KMS-11 (cell line): Measurements from ENCODE around the gene LAPTM5.

Experiments used
- H2AFZ ChIP-seq: fragments of 200-600 bp; sonication (generic); 2 replicates; pipeline ENCODE4 v1.6.1; 2016; ENCODE audit warnings: antibody characterized with exemption, mixed run types, low read depth
- H3K27ac ChIP-seq: fragments of 200-600 bp; sonication (generic); 2 replicates; pipeline ENCODE4 v1.6.1; 2016; ENCODE audit warnings: mild to moderate bottlenecking, mixed run types
- H3K27me3 ChIP-seq: fragments of 200-600 bp; sonication (generic); 2 replicates; pipeline ENCODE4 v1.6.1; 2017; ENCODE audit warnings: mild to moderate bottlenecking, low read depth, mixed run types, moderate library complexity; ENCODE audit not compliant: insufficient read depth
- H3K36me3 ChIP-seq: fragments of 200-600 bp; sonication (generic); 2 replicates; pipeline ENCODE4 v1.6.1; 2017; ENCODE audit warnings: mild to moderate bottlenecking, mixed run types; ENCODE audit not compliant: insufficient read depth
- H3K4me1 ChIP-seq: fragments of 200-600 bp; sonication (generic); 2 replicates; pipeline ENCODE4 v1.6.1; 2016; ENCODE audit warnings: mild to moderate bottlenecking, low read depth, mixed run types; ENCODE audit not compliant: poor library complexity, severe bottlenecking
- H3K4me2 ChIP-seq: fragments of 200-600 bp; sonication (generic); 2 replicates; pipeline ENCODE4 v1.7.0; 2016; ENCODE audit warnings: mild to moderate bottlenecking, mixed run types
- H3K4me3 ChIP-seq: fragments of 200-600 bp; sonication (generic); IDR thresholded peaks from 2 replicates; pipeline ENCODE4 v1.6.1; 2017; ENCODE audit warnings: low read depth, low read length, mixed read lengths; ENCODE audit not compliant: insufficient read depth
- H3K79me2 ChIP-seq: fragments of 200-600 bp; sonication (generic); 2 replicates; pipeline ENCODE4 v1.6.1; 2016; ENCODE audit warnings: low read depth, mixed run types; ENCODE audit not compliant: insufficient read depth
- H3K9ac ChIP-seq: fragments of 200-600 bp; sonication (generic); 2 replicates; pipeline ENCODE4 v1.6.1; 2016; ENCODE audit warnings: mild to moderate bottlenecking, mixed run types
- H4K20me1 ChIP-seq: fragments of 200-600 bp; sonication (generic); 2 replicates; pipeline ENCODE4 v1.6.1; 2016; ENCODE audit warnings: mild to moderate bottlenecking, mixed run types; ENCODE audit not compliant: insufficient read depth
- TF ChIP-seq, protein P1 (sequence below): fragments of 200-600 bp; sonication (generic); conservative IDR thresholded peaks from 2 replicates; pipeline ENCODE4 v1.6.1; 2017; ENCODE audit warnings: low read depth, mild to moderate bottlenecking, antibody characterized with exemption, low read length, moderate library complexity, mixed read lengths

Gene LAPTM5

DNA sequence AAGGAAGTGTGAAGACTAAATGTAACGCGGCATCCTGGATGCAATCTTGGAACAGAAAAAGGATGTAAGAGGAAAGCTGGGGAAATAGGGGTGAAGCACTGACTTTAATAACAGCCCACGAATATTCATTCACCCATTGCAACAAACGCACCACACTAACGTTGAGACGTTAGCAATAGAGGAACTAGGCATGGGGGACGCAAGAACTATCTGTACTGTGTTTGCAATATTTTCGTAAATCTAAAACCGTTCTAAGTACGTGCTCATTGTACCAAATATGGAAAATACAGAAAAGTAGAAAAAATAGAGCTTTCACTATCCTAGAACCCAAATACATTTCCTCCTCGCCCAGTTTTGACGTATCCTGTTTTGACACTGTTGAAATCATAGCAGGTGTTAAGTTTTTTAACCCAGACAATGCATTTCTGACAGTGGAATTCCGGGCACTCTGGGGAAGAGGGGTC, 3.9 kb downstream of the LAPTM5 start:
- H3K27ac ChIP-seq = no peak overlapping the region
- H3K4me3 ChIP-seq = no peak overlapping the region
- TF ChIP-seq, protein P1, sequence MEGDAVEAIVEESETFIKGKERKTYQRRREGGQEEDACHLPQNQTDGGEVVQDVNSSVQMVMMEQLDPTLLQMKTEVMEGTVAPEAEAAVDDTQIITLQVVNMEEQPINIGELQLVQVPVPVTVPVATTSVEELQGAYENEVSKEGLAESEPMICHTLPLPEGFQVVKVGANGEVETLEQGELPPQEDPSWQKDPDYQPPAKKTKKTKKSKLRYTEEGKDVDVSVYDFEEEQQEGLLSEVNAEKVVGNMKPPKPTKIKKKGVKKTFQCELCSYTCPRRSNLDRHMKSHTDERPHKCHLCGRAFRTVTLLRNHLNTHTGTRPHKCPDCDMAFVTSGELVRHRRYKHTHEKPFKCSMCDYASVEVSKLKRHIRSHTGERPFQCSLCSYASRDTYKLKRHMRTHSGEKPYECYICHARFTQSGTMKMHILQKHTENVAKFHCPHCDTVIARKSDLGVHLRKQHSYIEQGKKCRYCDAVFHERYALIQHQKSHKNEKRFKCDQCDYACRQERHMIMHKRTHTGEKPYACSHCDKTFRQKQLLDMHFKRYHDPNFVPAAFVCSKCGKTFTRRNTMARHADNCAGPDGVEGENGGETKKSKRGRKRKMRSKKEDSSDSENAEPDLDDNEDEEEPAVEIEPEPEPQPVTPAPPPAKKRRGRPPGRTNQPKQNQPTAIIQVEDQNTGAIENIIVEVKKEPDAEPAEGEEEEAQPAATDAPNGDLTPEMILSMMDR = no peak
- no peaks in the 10 kb centered on the region for H4K20me1 ChIP-seq
- H3K27me3 ChIP-seq = no peaks in the 10 kb centered on the region; the same call in 1 of the 2 replicates
- H2AFZ ChIP-seq = no peak overlapping the region
- H3K9ac ChIP-seq = no peak overlapping the region
- H3K79me2 ChIP-seq = peaks cover 25% of the 10 kb centered on the region; the same call in 1 of the 2 replicates
- no peaks in the 10 kb centered on the region for H3K36me3 ChIP-seq
- no peak overlapping the region for H3K4me2 ChIP-seq
- H3K4me1 ChIP-seq = peaks cover 58% of the 10 kb centered on the region

GRCh38 chr1:30753118-30753517, 4.5 kb downstream of the LAPTM5 start:
- H3K36me3 ChIP-seq = no peaks in the 10 kb centered on the region
- no peaks in the 10 kb centered on the region; the same call in 1 of the 2 replicates for H3K27me3 ChIP-seq
- H2AFZ ChIP-seq = no peak overlapping the region
- H3K4me2 ChIP-seq = no peak overlapping the region
- H3K79me2 ChIP-seq = peaks cover 22% of the 10 kb centered on the region; the same call in 1 of the 2 replicates
- TF ChIP-seq, protein P1 = no peak
- no peak overlapping the region for H3K9ac ChIP-seq
- H4K20me1 ChIP-seq = no peaks in the 10 kb centered on the region
- no peak overlapping the region for H3K27ac ChIP-seq
- H3K4me3 ChIP-seq = no peak overlapping the region
- H3K4me1 ChIP-seq = peaks cover 58% of the 10 kb centered on the region

DNA sequence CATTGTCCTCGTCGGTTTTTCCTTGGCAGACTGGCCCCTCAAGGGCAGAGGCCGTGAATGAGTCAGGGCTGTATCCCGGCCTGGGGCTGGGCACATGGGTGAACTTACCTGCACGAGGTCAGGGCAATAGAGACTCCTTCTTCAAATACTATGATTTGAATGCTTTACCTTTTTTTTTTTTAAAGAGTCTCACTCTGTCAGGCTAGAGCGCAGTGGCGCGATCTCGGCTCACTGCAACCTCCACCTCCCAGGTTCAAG, 5.0 kb downstream of the LAPTM5 start:
- Histone ChIP-seq H3K4me3 (no peak overlapping the region), H3K9ac (no peak overlapping the region), H3K36me3 (no peaks in the 10 kb centered on the region), H3K4me2 (no peak overlapping the region), H2AFZ (no peak overlapping the region), H4K20me1 (no peaks in the 10 kb centered on the region), H3K27ac (no peak overlapping the region), H3K27me3 (no peaks in the 10 kb centered on the region; the same call in 1 of the 2 replicates), H3K79me2 (peaks cover 20% of the 10 kb centered on the region; the same call in 1 of the 2 replicates), H3K4me1 (peaks cover 61% of the 10 kb centered on the region)
- TF ChIP-seq, protein P1 = no peak

GRCh38 chr1:30751830-30752650, 5.5 kb downstream of the LAPTM5 start:
- Histone ChIP-seq H3K9ac (no peak overlapping the region), H3K4me2 (no peak overlapping the region), H3K4me1 (peaks cover 66% of the 10 kb centered on the region), H3K4me3 (no peak overlapping the region), H3K79me2 (peaks cover 20% of the 10 kb centered on the region; the same call in 1 of the 2 replicates), H2AFZ (no peak overlapping the region), H4K20me1 (no peaks in the 10 kb centered on the region), H3K27ac (no peak overlapping the region), H3K36me3 (no peaks in the 10 kb centered on the region), H3K27me3 (no peaks in the 10 kb centered on the region; the same call in 1 of the 2 replicates)
- TF ChIP-seq, protein P1 = no peak
